ENCODE data around the gene ZNF780B.

ZNF780B gene

DNA sequence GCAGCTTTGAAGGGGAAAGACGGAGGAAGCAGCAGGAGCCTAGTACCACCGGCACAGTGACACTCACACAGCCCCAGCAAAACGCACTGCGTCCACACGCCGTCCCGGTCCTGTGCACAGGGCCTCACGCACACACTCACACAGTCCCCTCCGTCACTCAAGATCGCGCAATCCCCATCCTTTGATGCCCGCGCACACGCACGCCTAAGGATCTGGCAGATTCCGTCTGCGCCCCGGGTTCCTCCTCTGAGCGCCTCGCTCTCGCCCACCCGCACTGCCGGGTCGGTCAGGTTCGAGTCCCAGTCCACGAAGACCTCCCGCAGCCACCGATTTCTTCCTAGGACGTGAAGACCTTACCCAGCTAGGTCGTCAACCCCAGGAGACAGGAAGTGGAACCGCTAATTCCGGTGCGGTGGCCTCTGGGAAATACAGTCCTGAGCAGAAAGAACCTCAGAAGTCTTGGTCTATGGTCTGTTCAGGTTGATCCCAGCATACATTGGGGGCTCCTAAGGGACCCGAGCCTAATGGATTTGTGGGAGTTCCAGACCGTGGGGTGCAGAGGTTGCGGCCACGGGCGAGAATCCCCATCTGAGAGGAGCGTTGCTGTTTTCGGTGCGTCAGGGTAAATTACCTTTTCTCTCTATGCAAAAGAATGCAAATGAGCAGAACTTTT, at the start of gene ZNF780B:
TSS of gene ZNF780B (minus strand) at position 400 of the 673 bp plus-strand sequence. CDS start 5,899 bp downstream, outside the sequence.
- DNase-seq (ENCODE audit: low read depth in 2 of 3, low spot score in 1 of 3), result peak; percentile 48 to 58 (median 52)

- DNase-seq (ENCODE audit: low read depth in 2 of 3, low spot score in 1 of 3), result no peak
Observed at GRCh38 chr19:40104754-40105153, 48.7 kb upstream of the ZNF780B start.

DNA sequence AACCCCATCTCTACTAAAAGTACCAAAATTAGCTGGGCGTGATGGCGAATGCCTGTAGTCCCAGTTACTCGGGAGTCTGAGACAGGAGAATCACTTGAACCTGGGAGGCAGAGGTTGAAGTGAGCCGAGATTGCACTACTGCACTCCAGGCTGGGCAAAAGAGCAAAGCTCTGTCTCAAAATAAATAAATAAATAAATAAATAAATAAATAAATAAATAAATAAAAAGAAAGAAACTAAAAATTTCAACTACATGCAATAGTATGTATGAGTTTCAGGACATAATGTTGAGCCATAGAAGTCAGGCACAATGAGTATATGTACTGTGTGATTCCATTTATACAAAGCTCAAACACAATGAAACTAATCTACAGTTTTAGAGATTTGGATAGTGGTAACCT, 47.6 kb upstream of the ZNF780B start:
- no peak for DNase-seq (ENCODE audit: low read depth in 2 of 3, low spot score in 1 of 3)

DNA sequence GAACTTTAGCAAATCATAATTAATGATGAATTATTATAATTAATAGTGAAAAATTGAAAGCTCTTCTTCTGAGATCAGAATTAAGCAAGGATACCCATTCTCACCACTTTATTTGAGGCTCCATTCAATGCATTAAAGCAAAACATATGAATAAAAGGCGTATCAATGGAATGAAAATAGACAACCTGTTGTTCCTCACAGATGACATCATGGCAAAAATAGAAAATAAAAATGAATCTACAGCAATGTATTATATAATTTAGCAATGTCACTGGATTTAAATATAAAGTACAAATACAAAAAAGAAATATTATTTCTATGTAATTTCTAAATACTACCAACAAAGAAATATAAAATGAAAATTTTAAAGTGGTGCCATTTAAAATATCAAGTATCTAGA, 45.8 kb upstream of the ZNF780B start:
- DNase-seq (ENCODE audit: low read depth in 2 of 3, low spot score in 1 of 3), result no peak

DNA sequence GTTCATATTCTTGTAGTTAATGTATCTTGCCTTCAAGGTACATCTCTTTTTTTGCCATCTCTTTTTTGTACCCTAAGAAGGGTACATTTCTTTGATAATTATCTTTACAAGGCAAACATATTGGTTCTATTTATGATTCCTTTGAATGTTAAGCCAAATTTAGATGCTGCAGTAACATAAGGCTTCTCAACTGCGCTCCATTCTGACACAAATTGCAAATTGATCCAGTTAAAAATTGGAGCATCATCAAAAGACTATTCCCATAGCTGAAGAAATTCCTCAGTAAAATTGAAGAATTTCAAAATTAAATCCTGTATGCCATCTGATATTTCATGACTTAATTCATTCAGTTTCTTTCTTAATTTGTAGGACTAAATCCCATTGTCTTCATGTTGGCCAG, 37.4 kb upstream of the ZNF780B start:
- DNase-seq (ENCODE audit: low read depth in 2 of 3, low spot score in 1 of 3), result no peak

GRCh38 chr19:40091205-40092129, 35.4 kb upstream of the ZNF780B start:
- DNase-seq (ENCODE audit: low read depth in 2 of 3, low spot score in 1 of 3), result no peak

DNA sequence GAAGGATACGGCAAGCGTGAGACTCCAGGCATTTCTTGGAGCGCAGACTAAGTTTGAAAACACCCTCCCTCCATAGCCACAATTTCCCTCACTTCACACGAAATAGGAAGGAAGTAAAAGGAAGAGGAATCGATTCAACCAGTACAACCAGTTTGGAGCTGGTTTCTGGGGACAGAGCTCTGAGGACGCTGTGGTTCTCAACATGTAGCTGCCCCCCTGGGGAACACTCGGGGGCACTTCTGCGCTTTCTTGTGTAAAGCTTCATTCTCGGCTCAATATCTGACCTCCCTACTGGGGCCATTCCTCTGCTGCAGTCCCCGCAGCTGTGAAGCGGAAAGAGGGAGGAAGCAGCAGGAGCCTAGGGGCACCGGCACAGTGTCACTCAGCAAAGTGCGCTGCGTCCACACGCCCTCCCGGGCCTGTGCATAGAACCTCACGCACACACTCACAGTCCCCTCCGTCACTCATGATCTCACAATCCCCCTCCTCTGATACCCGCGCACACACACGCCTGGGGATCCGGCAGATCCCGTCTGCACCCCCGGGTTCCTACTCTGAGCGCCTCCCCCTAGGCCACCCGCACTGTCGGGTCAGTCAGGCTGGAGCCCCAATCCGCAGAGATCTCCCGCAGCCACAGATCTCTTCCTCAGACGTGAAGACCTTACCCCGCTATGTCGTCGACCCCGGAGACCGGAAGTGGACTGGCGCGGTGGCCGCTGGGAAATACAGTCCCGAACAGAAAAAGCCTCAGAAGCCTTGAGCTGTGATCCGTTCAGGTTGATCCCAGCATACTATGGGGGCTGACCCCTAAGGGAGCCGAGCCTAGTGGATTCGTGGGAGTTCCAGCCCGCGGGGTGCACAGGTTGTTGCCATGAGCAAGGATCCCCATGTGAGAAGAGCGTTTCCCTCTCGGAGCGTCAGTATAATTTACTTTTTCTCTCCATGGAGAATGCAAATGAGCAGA, 34.5 kb upstream of the ZNF780B start, which contains the start of gene ZNF780A:
TSS of gene ZNF780A (minus strand) at position 703 of the 964 bp plus-strand sequence. CDS start 6,190 bp downstream, outside the sequence.
- DNase-seq (ENCODE audit: low read depth in 2 of 3, low spot score in 1 of 3), result peak; percentile 57 to 72 (median 72)

- no peak for DNase-seq (ENCODE audit: low read depth in 2 of 3, low spot score in 1 of 3)
Observed at GRCh38 chr19:40089462-40089861, 33.4 kb upstream of the ZNF780B start.

- DNase-seq (ENCODE audit: low read depth in 2 of 3, low spot score in 1 of 3), result no peak
Observed at GRCh38 chr19:40088299-40089047, 32.4 kb upstream of the ZNF780B start.

GRCh38 chr19:40084948-40085347, 28.9 kb upstream of the ZNF780B start:
- DNase-seq (ENCODE audit: low read depth in 2 of 3, low spot score in 1 of 3), result no peak

DNA sequence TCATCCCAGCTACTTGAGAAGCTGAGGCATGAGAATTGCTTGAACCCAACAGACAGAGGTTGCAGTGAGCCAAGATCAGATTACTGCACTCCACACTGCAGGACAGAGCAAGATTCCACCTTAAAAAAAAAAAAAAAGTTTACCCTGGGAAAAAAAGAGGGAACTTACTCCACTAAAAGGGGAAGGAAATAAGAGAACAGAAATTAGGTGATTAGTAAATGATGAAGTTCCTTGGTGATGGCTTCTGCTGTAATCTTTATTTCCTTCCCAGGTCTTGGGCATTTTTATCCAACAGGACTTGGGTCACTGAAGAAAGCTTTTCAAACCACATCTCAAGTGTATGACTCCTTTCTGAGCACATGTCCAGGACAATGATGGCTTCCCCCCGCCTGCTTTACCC, 25.4 kb upstream of the ZNF780B start:
- no peak for DNase-seq (ENCODE audit: low read depth in 2 of 3, low spot score in 1 of 3)

DNA sequence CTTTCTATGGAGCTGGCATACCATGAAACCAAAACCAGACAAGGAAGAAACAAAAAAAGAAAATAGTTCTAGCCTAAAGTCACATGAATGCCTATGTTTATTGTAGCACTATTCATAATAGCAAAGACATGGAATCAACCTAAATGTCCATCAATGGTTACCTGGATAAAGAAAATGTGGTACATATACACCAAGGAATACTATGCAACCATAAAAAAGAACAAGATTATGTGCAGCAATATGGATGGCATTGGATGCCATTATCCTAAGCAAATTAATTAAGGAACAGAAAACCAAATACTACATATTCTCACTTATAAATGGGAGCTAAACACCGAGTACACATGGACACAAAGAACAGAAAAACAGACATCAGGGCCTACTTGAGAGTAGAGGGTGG, 24.3 kb upstream of the ZNF780B start:
- DNase-seq (ENCODE audit: low read depth in 2 of 3, low spot score in 1 of 3), result no peak

DNA sequence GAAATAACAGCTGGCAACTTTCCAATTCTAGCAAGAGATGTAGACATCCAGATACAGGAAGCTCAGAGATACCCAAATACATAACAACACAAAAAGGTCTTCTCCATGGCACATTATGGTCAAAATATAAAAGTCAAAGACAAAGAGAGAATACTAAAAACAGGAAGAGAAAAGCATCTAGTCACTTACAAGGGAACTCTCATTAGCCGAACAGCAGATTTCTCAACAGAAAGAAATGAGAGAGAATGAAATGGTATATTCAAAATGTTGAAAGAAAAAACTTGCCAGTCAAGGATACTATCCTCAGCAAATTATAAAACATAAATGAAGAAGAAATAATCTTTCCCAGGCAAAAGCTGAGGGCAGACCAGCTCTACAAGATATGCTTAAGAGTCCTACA, 22.3 kb upstream of the ZNF780B start:
- no peak for DNase-seq (ENCODE audit: low read depth in 2 of 3, low spot score in 1 of 3)

GRCh38 chr19:40070058-40070457, 14.0 kb upstream of the ZNF780B start:
- no peak for DNase-seq (ENCODE audit: low read depth in 2 of 3, low spot score in 1 of 3)

DNA sequence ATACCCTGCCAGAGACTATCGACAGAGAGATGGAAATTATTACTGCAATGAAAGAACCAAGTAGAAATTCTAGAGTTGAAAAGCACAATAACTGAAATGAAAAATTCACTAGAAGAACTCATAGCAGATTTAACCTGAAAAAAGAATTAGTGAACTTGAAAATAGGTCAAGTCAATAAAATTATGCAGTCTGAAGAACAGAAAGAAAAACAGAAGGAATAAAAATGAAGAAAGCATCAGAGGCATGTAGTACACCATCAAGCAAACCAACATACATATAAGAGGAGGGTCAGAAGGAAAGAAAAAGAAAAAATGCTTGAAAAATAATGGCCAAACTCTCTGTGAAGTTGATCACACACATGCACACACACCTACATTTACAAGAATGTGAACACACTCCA, 3.6 kb upstream of the ZNF780B start:
- no peak for DNase-seq (ENCODE audit: low read depth in 2 of 3, low spot score in 1 of 3)

DNA sequence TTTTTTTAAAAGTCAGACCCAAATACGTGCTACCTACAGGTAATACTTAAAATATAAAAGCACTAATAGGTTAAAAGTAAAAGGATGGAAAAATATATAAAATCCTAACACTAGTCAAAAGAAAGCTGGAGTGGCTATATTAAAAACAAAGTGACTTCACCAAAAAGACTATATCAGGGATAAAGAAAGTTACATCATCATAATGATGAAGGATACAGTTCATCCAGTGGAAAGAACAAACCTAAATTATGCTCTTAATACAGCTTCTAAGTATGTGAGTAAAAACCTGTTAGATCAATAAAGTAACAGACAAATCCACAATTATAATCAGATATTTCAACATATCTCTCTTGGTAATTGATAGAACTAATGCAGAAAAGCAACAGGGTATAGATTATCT, 1.1 kb upstream of the ZNF780B start:
- DNase-seq (ENCODE audit: low read depth in 2 of 3, low spot score in 1 of 3), result no peak

DNA sequence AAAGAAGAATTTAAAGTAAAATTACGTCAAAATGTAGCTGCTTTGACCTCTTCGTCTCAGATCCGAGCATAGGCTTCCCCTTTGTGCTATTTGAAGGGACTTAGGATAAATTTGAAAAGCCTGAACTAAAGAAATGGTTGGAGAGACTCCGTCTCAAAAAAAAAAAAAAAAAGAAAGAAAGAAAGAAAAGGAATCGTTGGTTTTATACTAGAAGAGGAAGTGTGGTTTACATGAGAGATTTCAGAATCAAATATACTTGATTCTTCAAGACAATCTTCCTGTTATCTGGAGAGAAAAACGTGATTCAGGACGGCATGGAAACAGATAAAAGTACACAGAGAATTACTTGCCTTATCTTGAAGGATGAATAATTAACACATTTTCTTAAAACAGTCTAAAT, 474 bp upstream of the ZNF780B start:
- DNase-seq (ENCODE audit: low read depth in 2 of 3, low spot score in 1 of 3), result no peak

GRCh38 chr19:40055049-40055448, 982 bp downstream of the ZNF780B start:
- no peak for DNase-seq (ENCODE audit: low read depth in 2 of 3, low spot score in 1 of 3)

DNA sequence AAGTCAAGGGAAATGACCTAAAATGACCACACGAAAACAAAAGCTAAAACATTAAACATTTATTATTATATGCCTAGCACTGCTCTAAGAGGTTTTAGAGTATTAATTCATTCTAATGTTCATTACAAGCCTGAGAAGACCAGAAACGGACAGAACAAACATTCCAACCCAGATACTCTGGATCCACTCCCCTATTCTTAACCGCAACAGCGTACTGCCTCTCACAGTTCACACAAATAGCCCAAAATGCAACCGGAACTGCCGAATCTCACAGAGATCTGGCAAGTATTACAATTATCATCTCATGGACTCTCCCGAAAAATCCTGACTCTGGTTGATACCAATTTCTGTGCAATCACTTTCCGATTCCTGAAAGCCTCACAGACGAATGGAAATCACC, 1.4 kb downstream of the ZNF780B start:
- no peak for DNase-seq (ENCODE audit: low read depth in 2 of 3, low spot score in 1 of 3)

DNA sequence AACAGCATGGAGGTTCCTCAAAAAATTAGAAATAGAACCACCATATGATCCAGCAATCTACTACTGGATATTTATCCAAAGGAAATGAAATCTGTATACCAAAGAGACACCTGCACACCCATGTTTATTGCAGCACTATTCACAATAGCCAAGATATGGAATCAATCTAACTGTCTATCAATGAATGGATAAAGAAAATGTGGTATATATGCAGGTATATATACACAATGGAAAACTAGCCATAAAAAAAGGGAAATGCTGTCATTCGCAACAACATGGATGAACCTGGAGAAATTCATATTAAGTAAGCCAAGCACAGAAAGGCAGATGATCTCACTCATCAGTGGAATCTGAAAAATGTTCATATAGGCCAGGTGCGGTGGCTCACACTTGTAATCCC, 2.5 kb downstream of the ZNF780B start:
- DNase-seq (ENCODE audit: low read depth in 2 of 3, low spot score in 1 of 3), result no peak
